NCI-H2029 (cell line): ENCODE data around the gene GNAZ.
"Not testable (repeated sequence)": the region's sequence is repeated elsewhere in the genome, so short reads cannot be mapped to it uniquely, and the experiment has no call there.

Source experiments
- DNase-seq: peaks from one replicate; lab custom pipeline; 2025; lab: John Stamatoyannopoulos, UW

Gene GNAZ

DNA sequence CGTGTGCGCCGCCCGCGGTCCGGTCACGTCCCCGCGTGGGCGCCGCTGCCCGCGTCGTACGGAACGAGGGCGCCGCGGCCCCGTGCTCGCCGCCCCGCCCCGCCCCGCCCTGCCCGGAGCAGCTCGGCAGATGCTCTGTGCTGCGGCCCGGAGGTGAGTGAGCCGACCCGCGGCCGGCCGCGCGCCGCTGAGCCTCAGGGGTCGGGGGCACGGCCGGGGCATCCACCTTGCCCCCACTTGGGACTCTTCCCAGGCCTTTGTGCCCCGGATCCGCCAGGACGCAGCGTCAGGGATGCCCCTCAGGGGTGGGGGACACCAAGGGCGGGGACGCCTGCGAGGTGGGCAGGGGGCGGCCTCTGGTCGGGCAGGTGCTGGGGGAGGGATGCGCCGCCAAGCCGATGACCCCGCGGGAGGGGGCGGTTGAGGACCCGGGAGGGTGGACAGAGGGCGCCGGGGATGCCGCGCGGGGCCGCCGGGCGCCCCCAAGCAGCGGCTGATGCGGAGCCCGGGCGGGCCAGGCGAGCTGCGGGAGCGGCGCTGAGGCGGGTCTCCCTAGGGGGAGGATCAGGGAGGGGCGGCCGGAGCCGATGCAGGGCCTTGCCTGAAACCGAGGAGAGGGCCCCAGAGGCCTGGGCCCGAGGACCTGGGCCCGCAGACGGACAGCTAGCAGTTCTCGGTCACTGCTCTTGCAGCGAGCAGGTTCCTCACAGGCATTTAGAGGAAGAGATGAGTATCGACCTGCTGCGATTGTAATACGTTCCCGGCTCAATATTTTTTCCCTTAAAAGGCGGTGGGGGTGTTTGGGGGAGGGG lies at the start of gene GNAZ:
Gene GNAZ, plus strand, starts transcription at position 102 of the 812 bp plus-strand sequence. CDS start 25,177 bp downstream, outside the sequence.
- DNase-seq, result no peak

DNA sequence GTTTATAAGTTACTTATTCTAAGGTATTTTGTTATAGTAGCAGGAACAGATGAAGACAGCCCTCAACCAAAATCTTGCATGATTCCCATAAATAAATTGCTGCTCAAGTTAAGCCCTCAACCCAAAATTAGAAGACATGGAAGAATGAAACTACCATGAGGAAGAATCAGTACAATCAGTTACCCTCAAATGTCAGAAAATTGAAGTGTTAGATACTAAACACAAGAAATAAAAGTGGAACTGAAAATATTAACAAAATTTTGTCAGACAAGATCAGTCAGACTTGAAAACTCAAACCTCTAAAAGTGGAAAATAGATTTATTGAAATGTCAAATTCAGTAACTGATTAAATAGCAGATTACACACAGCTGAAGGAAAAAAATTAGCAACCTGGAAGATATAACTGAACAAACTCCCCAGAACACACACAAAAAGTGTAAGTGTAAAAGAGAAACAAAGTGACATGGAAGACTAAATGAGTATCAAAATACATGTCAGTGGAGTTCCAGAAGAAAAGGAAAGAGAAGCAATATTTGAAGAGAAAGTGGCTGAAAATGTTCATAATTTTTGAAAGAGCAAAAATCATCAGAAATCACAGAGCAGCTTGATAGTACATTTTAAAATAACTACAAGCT lies 49.5 kb upstream of the GNAZ start:
- no peak for DNase-seq

DNA sequence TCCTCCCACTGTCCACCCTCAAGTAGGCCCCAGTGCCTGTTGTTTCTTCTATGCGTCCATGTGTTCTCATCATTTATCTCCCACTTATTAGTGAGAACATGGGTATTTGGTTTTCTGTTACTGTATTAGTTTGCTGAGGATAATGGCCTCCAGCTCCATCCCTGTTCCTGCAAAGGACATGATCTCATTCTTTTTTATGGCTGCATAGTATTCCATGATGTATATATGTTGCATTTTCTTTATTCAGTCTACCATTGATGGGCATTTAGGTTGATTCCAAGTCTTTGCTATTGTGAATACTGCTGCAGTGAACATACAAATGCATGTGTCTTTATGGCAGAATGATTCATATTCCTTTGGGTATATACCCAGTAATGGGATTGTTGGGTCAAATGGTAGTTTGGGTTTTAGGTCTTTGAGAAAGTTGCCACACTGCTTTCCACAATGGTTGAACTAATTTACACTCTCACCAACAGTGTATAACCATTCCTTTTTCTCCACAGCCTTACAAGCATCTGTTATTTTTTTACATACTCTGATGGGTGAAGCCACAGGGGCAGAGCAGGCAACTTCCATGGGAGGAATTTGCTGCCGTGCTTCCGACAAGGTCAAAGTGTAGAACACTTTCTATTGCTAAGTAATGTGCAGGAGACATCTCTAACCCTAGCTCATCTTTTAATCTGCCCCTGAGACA lies 48.5 kb upstream of the GNAZ start:
- DNase-seq, result not testable (repeated sequence)

DNA sequence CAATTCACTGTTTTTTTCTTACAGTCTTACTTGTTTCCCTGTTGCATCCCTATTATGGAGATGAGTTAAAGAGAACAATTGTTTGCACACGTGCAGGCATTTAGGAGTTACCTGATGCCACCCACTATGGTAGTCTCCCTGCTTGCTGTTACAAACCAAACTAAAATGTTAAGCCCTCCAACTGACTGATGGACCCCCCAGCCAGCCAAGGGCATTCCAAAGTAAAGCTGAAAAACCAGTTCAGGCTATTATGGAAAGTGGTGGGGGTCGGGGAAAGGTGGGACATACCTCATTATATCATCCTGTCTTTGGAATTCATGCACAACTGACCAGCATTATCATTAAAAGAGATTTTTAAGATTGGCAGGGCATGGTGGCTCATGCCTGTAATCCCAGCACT lies 47.0 kb upstream of the GNAZ start:
- DNase-seq, result no peak

DNA sequence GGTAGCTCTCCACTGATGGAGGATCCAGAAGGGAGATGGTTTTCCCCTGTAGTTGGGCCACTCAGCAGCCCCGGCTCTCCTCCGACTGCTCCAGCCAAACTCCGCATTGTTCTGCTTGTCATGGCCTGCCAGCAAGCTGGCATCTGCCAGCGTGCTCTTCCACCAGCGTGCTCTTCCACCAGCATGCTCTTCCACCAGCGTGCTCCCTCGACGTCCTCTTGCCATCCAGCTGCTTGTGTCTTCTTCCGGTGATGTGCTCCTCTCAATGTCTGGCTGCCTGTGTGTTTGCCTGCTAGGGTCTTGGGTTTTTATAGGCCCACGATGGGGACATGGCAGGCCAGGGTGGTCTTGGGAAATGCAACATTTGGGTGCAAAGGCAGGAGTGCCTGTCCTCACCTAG lies 43.5 kb upstream of the GNAZ start:
- DNase-seq, result no peak

DNA sequence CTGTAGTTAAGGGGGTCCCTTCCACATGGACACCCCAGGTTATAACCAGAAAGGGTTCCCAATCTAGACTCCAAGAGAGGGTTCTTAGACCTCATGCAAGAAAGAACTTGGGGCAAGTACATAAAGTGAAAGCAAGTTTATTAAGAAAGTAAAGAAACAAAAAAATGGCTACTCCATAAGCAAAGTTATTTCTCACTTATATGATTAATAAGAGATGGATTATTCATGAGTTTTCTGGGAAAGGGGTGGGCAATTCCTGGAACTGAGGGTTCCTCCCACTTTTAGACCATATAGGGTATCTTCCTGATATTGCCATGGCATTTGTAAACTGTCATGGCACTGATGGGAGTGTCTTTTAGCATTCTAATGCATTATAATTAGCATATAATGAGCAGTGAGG lies 42.5 kb upstream of the GNAZ start:
- DNase-seq, result not testable (repeated sequence)

DNA sequence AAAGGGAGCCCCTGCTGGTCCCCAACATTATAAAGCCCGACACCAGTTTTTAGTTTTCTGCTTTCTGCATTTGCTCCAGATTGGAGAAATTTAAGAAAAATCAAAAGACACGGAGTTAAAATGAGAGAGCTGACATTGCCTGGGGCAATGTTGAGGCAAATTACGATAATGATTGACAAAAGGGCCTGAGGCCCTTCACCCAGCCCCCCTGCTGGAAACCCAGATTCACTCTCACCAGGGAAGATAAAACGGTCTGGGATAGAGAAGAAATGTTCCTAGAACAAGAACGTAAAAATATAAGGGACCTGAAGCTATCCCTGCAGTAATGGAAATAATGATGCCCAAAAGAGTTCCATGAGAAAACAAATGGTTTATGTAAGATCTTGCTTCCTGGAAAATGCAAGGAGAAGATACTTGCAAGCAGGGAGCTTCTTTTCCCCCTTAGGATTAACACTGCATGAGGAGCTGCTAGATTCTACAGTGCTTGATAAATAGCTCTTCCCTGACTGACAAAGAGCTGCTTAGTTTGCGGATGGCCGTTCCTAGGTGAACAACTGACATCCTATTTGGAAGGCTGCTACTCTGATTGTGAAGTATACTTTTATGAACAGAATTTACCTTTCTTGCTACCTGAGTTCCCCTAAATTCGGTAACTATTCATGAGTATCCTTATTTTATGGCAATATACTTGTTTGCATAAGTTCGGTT lies 40.6 kb upstream of the GNAZ start:
- no peak for DNase-seq

DNA sequence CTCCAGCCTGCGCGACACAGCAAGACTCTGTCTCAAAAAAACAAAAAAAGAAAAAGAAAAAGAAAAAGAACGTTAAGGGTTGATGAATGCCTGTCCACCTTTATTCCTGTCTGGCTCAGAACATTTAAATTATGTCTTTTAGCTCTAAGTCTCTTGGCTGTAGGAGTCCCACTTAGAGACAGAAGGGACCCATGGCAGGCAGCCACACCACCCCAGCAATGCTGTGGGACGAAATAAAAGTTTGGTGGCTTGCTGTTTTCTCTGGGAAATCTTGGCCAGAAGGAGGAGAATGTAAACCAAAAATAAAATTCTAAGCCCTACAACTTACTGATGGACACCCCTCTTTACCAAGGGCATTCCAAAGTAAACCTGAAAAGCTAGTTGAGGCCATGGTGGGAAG lies 38.9 kb upstream of the GNAZ start:
- DNase-seq, result no peak

DNA sequence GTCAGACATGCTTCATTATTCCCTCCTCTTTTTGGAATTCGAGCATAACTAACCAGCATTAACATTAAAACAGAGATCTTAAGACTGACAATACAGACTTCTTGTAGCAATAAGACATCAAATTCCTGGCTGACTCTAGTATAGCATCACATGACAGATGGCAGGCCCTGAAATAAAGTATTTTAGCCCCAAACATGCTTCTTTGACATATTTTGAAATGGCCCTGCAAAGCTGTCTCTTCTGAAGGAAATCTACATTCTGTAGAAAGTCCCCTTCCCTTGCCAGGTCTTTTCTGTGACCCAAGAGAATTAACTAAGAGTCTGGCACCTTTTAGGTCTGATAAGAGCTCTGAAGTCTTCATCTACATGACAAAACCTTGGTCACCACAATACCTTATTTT lies 38.5 kb upstream of the GNAZ start:
- no peak for DNase-seq

DNA sequence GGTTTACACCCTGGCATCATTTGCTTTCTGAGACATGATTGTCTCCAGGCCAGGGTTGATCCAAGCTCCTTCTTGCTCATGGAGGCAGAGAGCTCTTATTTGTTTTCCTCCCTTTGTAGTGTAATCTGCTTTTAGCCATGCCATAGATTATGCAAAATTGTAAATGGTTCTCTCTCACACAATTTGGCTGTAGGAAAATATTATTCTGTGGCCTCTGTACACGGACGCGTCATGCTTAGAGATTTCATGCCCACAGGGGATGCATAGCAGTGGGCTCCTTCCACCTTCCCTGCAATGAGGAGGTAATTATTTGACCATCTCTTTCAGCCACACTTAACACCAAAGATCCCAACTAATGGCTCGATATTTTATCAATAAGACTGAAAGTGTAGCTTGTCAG lies 37.7 kb upstream of the GNAZ start:
- DNase-seq, result no peak

DNA sequence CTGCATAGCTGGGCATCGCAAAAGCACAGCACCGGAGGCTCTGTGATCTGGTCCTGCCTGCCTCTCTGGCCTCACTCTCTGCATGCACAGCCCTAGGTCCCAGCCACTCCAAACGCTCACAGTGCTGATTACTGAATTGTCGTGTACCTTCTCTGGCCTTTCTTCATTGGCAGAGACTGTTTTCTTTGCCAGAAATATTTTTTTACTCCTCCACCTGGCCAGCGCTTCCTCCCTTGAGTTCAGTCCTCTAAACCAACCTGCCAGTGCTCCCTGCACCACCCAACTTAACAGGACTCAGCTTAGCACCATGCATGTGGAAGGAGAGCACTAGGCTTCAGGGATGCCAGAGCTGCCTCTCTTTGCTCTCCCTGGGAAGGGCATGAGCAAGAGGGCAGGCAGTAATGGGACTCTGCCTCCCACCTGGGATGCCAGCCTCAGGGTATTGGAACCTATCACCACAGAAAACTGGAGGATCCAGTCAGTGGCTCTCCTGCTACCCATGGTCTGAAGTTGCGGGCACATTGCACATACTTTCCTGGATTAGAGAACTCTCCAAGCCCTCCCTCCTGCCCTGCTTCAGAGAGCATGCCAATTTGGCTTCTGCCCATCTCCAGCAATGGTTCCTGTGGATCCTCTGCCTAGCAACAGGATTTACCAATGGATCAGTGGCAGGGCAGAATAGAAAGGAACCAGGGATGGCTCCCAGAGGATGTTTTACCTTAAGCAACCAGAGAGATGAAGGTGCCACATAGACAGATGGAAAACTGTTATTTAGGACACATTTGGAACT lies 37.0 kb upstream of the GNAZ start:
- no peak for DNase-seq

DNA sequence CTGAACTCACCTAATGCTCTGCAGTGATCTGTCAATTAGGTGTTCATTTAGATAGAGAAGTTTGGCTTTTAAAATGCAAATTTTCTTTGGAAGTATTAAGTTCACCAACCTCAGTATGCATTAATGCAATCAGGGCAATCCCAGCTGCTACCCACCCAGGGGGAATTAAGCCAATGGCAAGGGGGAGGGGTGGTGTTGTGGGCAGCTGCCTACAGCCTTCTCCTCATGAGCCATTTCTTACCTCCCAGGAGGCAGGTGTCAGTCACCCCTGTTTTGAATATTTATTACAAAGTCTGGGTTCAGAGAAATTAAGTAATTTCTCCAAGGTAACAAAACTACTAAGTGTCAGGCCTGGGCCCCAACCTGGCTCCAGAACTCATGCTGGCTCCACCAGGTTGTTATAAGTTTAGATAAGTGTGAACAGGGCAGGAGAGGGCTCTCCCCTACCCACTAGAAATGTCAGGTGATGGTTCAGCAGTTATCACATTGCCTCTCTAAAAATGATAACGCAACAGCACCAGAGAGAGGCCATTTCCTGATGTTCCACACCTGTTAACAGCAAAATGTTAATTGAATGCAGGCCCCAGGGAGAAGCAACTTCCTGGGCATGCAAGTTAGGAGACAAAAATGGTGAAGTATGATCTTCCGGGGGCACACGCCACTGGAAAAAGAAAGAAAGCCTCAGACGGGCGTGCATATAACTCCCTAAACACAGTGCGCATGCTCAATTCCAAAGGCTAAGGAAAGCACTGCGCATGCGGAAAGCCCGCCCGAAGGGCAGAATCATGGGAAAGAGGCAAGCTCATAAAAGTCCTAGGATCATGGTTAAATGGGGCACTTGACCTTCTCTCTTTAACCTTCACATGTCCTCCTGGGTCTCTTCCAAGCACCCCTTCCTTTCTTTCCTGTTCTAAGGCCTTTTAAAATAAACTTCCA lies 35.4 kb upstream of the GNAZ start:
- DNase-seq, result no peak

DNA sequence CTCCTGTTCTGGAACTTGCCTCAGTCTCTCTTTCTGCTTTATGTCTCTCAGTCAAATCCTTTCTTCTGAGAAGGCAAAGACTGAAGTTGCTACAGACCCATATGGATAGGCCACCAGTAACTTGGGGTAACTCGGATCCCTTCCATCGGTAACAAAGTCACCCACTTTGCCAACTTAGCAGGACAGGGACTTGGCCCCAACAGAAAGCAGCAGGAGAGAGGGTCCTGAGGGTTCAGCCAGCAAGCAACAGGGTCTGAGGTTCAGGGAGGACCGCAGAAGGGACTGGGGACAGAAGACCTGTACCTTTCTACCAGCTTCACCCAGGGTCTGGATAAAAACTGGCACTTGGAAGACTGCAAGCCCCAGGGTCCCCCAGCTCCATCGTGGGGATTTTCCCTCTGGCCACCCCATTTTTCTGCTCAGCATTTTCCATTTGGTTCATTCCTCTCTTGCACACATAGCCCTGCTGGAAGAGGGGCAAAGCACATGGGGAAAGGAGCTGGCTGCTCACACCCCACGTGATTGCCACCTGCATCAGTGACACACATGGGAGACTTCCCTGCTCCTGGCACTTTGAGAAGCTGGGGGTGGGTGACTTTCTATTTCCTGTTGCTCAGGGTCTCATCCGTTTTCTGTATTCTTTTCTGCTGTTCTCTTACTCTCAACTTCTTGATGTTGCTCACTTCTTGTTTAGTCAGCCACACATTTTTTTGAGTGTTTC lies 34.6 kb upstream of the GNAZ start:
- no peak for DNase-seq

DNA sequence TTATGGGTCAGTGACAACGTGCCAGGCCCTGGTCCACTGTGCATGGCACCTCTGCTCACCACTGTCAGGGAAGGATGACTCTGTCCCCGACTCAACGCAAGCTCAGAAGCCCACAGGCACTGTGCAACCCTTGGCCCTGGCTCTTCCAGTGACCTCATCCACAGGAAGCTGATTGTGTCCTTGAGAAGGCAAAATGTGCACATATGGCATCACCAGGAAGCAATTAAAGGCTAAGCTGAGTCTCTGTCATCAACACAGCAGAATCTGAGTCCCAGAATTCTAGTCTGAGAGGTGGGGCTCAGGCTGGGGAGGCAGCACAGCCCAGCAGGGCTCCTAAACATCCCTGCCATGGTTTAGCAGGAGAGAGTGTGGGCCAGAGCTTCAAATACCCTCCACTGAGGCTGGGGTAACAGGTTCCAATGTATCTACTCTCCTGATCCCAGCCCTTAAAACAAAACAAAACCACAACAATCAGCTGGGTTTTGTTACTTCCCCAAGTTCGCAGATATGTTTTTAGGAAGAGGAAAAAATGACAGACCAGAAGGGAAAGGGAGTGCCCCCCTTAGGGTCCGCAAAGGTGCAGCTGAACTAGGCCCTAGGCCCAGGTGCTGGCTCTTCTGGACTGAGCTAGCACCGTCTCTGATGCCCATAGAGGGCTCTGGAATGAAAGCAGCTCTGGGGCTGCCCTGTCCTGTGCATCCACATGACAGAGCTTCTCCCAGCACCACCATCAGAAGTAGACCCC lies 33.5 kb upstream of the GNAZ start:
- DNase-seq, result peak; percentile 89

DNA sequence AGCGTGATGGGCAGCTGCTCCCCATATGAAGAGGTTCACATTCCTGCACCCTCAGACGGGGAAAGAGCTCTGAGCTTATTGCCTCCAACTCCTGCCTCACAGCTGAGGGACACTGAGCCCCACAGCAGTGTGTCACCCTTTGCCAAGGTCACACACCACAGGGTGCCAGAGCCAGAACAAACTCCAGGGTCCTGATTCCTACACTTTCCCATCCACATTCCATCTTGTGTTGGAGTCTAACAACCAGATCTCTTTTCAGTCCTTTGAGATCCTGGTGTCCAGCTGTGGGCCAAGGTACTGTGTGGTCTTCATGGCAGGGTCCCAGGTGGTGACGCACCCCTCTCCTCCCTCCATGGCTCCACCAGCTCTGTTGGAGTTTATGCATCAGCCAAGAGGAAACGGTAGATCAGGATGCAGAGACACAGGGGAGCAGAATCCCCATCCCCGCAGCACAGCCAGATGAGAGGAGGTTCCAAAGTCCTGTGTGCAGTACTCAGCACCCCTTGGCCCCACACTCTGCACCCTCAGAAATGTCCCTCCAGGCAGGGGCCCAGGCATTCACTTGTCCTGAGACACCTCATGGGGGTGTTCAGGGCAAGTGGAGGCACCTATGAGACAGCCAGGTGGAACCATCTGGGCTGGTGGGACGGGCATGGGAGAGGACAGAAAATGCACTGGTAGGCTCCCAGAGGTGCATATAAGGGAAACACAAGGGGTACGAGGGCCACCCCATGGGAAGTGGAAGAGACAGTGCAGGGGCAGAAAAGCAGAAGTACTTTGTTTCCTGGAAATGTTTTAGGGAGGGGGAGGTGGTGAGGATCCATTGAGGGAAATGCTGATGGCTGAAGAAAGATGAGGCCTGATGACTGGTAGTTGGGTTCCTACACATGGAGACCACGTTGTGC lies 32.6 kb upstream of the GNAZ start:
- DNase-seq, result no peak

DNA sequence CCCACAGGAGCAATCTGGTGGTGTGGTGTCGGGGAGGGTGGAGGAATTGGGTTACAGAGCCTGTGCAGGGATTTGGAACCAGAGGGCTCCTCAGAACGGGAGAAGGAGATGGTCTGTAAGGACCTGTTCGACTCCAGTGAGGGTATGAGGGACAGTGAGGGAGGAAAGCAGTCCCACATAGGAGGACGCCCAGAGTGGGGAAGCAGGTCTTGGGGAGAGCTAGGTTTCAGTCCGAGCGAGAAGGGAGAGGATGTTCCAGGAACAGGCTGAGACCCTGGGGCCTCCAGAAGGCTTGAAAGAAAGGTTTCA lies 32.0 kb upstream of the GNAZ start:
- DNase-seq, result no peak

DNA sequence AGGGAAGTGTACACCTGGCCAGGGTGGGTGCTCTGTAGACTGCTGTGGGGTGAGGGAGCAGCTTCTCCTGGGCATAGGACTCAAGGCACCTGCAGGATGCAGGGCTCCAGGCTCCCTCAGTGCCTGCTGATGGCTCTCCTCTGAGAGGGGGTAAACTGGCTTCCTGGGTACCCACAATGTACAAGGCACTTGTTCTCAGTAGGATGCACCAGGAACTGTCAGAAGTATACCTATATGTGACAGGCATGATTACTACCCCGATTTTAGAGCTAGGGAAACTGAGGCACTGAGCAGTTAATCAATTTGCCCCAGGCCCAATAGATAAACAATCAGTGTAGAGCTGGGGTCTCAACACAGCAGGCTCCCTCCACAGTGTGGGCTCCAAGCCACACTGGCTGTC lies 31.4 kb upstream of the GNAZ start:
- DNase-seq, result no peak

DNA sequence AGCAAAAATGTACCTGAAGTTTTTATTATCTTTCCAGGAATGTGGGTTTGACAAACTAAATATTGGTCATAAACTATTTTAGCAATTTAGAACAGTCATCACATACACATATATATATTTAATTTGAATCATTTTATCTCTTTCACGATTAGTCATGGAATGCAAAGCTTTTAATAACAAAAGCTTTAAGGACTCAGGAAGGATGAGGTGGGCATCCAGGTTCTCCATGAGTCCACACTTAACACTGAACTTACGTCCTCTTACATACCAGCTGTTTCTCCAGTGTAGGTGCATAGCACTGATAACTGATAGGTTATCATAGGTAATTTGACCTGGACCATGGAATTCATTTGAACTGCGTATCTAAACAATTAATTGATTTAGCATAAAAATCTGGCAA lies 28.1 kb upstream of the GNAZ start:
- DNase-seq, result no peak
